HCT116 (cell line): ENCODE measurements around the gene GPATCH8.

Experiments used
- SIN3A ChIP-seq: IDR thresholded peaks from 2 replicates; pipeline ENCODE4 v1.6.1; 2012; ENCODE audit warnings: low read depth
- SRF ChIP-seq: IDR thresholded peaks from 2 replicates; pipeline ENCODE4 v1.6.1; 2012; ENCODE audit warnings: low read depth

GRCh38 chr17:44409309-44410028 lies 93.7 kb downstream of the GPATCH8 start:
- TF ChIP-seq SIN3A: no peak
- no peak for TF ChIP-seq SRF
